ENCODE measurements around the gene PCBP3. TPM values are rescaled to one million over a fixed set of nuclear protein-coding genes. Genes with fewer than 3 reads are reported as not detected.
A peak's percentile ranks its signal among the peaks of the same experiment; 100 is the strongest.
"Not testable (repeated sequence)": the region's sequence is repeated elsewhere in the genome, so short reads cannot be mapped to it uniquely, and the experiment has no call there.

Gene PCBP3
- total RNA-seq, 1 donor = 2.2 TPM

DNA sequence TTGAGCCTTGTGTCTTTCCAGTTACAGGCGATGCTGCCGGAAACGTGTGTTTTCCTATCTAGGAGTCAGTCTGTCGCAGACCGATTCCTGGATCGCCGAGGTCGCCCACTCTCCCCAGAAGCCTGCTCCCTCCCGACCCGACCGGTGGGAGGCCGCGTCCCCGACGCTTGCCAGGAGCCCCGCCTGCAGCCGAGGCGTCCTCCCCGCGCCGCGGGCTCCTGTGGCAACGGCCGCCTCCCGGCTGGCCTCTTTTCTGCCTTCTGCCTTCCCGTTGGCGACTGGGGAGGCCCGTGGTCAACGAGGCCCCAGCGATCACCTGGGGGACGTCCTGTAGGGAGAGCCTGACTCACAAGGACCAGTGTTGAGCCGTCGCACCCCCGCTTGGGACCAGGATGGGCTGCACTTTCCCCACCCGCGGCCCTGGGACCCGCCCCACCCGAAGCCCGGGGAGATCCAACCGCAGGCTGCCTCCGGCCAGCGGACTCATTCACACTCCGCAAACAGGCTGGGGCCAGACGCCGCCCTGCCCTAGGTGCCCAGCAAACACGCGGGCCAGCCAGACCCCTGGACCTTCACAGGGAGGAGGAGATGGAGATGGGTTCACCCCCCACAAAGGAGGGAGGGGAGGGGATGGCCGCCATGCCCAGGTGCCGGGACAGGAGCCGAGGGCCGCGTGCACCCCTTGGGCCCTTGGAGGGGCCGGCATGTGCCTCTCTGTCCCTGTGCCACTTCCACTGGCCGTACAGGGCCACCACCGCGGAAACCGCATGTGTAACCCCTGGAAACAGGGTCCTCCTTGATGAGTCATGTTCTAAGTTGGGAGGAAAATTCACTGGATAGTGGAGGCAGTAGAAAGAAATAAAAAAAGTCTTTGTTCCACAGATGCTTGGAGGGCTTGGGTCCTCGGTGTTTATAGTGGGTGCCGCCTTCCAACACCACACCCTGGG, 330.8 kb downstream of the PCBP3 start:
- no peaks in the 10 kb centered on the region for H3K9me3 ChIP-seq (ENCODE audit: low read depth, low read length)
- peaks cover 38% of the 10 kb centered on the region for H3K27me3 ChIP-seq (ENCODE audit: insufficient read depth, low read length)
- peaks cover 30% of the 10 kb centered on the region for H3K4me1 ChIP-seq (ENCODE audit: insufficient read depth, low read length)
- H3K4me3 ChIP-seq (ENCODE audit: low read length) = peak overlapping the region; percentile 39

DNA sequence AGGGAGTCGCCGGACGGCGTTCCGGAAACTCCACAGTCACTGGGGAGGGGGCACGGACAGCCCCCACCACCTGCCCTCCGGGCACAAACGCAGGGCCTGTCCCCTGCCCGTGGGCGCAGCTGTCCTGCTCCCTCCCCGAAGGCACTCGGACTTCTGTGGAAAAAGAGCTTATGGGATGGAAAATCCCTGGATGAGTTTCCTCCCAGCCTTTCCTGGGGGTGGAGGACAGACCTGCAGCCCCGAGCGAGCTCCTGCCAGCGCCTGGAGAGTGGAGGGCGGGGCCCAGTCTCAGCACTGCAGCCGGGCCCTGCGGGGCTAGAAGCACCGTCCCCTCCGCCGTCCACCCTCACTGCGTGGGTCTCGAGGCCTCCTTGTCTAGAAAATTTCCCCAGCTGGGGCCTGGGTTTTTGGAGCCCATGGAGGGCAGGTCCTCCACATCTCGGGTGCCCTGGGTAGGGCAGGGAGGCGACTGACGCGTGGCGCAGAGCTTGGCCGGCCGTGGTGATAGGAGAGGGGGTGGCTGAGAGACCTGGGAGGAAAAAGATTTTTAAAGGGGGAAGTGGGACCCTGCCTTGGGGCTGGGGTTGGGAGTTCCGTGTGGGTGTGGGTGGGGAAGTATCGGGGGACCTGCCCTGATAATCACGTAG, 331.6 kb downstream of the PCBP3 start:
- Histone ChIP-seq H3K4me3 (ENCODE audit: low read length) (no peak overlapping the region), H3K27me3 (ENCODE audit: insufficient read depth, low read length) (peaks cover 38% of the 10 kb centered on the region), H3K9me3 (ENCODE audit: low read depth, low read length) (no peaks in the 10 kb centered on the region), H3K4me1 (ENCODE audit: insufficient read depth, low read length) (peaks cover 30% of the 10 kb centered on the region)

DNA sequence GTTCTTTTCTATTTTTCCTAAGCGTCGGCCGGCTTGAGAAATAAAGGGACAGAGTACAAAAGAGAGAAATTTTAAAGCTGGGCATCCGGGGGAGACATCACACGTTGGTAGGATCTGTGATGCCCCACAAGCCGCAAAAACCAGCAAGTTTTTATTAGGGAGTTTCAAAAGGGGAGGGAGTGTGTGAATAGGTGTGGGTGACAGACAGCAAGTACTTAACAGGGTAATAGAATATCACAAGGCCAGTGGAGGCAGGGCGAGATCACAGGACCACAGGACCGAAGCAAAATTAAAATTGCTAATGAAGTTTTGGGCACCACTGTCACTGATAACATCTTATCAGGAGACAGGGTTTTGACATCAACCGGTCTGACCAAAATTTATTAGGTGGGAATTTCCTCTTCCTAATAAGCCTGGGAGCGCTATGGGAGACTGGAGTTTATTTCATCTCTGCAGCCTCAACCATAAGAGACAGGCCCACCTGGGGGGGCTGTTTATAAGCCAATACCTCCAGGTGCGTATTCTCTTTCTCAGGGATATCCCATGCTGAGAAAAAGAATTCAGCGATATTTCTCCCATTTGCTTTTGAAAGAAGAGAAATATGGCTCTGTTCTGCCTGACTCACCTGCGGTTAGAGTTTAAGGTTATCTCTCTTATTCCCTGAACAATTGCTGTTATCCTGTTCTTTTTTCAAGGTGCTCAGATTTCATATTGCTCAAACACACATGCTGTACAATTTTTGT, 332.3 kb downstream of the PCBP3 start:
- H3K9me3 ChIP-seq (ENCODE audit: low read depth, low read length); H3K4me3 ChIP-seq (ENCODE audit: low read length): not testable (repeated sequence)
- Histone ChIP-seq H3K27me3 (ENCODE audit: insufficient read depth, low read length) (peaks cover 40% of the 10 kb centered on the region), H3K4me1 (ENCODE audit: insufficient read depth, low read length) (peaks cover 33% of the 10 kb centered on the region)

DNA sequence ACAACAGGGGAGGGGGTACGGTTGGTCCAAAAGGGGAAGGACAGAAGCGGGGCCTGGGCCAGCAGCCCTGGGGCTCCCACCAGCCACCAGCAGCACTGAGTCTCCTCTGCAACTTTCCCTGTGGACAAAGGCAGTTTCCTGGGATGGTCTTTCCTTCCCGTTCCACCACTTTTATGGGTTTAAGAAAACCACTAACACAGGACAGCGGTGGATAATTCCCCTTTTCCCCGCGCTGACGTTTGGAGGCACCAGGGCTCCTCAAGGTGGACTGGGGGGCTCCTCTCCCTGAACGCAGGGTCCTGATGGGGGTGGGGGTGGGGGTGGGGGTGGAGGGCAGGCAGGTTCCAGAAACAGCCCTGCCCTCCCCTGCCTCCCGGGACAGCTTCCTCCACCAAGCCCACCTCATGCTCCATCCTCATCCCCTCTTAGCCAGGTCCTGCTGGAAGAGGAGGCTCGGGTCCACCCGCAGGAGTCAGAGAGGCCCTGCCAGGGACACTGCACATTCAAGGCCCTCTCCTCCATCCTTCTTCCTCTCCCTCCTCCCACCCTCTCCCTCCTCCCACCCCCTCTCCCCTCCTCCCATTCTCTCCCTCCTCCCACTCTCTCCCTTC, 333.3 kb downstream of the PCBP3 start:
- Histone ChIP-seq H3K9me3 (ENCODE audit: low read depth, low read length) (no peaks in the 10 kb centered on the region), H3K27me3 (ENCODE audit: insufficient read depth, low read length) (peaks cover 42% of the 10 kb centered on the region), H3K4me1 (ENCODE audit: insufficient read depth, low read length) (peaks cover 37% of the 10 kb centered on the region), H3K4me3 (ENCODE audit: low read length) (no peak overlapping the region)

DNA sequence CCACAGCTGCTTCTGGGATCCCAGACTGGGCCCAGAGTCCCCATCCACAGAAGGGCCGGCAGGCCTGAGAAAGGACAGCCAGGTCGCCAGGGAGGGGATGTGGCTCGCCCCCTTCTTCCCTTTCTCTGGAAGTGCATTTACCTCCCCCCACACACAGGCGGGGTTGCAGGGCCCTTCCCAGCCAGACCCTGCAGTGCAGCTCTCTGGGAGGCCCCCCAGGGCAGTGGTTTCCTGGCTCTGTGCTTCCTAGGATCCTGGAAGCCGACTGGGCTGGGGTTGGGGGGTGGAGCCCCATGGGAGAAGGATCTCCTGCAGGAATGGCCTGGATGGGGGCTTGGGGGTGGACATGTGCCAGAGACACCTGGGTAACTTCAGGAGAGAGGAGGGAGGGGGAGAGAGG, 333.9 kb downstream of the PCBP3 start:
- peaks cover 40% of the 10 kb centered on the region for H3K27me3 ChIP-seq (ENCODE audit: insufficient read depth, low read length)
- H3K9me3 ChIP-seq (ENCODE audit: low read depth, low read length) = no peaks in the 10 kb centered on the region
- H3K4me1 ChIP-seq (ENCODE audit: insufficient read depth, low read length) = peaks cover 35% of the 10 kb centered on the region
- H3K4me3 ChIP-seq (ENCODE audit: low read length) = no peak overlapping the region

DNA sequence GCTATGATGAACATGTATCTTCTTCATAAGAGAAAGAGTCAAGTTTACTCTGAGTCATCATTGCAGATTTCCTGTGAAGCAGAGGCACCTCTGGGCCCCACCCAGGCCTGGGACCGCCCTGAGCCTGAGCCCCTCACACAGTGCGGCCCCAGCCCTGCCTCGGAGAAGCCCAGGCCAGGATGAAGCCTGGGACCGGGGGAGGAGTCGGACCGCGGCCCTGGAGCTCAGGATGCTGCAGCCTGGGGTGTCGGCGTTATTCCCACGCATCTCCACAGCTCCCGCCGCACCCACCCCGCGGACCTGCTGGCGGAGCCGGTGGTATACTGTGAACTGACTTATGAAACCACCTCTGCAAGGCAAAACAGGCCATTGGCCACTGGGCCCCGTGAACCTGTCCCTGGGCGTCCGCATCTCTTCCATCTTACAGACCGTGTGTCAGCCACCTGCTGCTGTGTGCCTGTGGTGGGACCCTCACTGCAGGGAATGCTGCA, 335.7 kb downstream of the PCBP3 start:
- Histone ChIP-seq H3K4me1 (ENCODE audit: insufficient read depth, low read length) (peaks cover 19% of the 10 kb centered on the region), H3K4me3 (ENCODE audit: low read length) (no peak overlapping the region), H3K9me3 (ENCODE audit: low read depth, low read length) (no peaks in the 10 kb centered on the region), H3K27me3 (ENCODE audit: insufficient read depth, low read length) (peaks cover 29% of the 10 kb centered on the region)

DNA sequence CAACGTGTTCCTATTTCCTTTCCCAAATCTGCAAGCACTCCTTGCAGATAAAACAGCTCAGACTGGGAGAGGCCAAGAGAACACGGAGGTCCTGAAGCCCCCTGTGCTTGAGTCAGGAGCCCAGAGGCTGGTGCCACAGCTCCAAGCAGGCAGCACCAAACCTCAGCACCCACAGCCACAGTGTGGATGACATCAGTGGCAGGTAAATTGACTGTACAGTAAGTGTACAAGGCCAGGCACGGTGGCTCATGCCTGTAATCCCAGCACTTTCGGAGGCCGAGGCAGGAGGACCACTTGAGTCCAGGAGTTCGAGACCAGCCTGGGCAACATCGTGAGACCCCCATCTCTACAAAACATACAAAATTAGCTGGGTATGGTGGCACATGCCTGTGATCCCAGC, 336.1 kb downstream of the PCBP3 start:
- Histone ChIP-seq H3K4me3 (ENCODE audit: low read length) (no peak overlapping the region), H3K27me3 (ENCODE audit: insufficient read depth, low read length) (peaks cover 24% of the 10 kb centered on the region), H3K9me3 (ENCODE audit: low read depth, low read length) (no peaks in the 10 kb centered on the region), H3K4me1 (ENCODE audit: insufficient read depth, low read length) (peaks cover 15% of the 10 kb centered on the region)

DNA sequence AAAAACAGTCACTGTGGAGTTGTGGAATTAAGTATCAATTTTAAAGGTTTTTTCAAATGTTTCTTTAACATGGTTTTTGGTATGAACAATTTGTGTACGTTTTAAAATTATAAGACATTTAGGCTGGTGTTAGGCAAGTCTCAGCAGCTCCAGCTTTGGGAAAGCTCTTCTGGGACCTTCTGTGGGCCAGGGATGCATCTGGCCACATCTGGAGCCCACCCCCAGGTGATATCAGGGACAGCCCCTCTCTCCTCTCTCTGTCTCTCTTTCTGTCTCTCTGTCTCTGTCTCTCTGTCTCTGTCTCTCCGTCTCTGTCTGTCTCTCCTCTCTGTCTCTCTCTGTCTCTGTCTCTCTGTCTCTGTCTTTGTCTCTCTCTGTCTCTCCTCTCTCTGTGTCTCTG, 336.7 kb downstream of the PCBP3 start:
- Histone ChIP-seq H3K4me3 (ENCODE audit: low read length) (no peak overlapping the region), H3K9me3 (ENCODE audit: low read depth, low read length) (no peaks in the 10 kb centered on the region), H3K4me1 (ENCODE audit: insufficient read depth, low read length) (peaks cover 9% of the 10 kb centered on the region), H3K27me3 (ENCODE audit: insufficient read depth, low read length) (peaks cover 18% of the 10 kb centered on the region)

DNA sequence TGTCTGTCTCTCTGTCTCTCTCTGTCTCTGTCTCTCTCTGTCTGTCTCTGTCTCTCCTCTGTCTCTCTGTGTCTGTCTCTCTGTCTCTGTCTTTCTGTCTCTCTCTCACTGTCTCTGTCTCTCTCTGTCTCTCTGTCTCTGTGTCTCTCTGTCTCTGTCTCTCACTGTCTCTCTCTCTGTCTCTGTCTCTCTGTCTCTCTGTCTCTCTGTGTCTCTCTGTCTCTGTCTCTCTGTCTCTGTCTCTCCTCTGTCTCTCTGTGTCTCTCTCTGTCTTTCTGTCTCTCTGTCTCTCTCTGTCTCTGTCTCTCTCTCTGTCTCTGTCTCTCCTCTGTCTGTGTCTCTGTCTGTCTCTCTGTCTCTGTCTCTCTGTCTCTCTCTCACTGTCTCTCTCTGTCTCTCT, 337.2 kb downstream of the PCBP3 start:
- no peaks in the 10 kb centered on the region for H3K9me3 ChIP-seq (ENCODE audit: low read depth, low read length)
- H3K4me3 ChIP-seq (ENCODE audit: low read length) = no peak overlapping the region
- H3K4me1 ChIP-seq (ENCODE audit: insufficient read depth, low read length) = peaks cover 8% of the 10 kb centered on the region
- H3K27me3 ChIP-seq (ENCODE audit: insufficient read depth, low read length) = peaks cover 17% of the 10 kb centered on the region

DNA sequence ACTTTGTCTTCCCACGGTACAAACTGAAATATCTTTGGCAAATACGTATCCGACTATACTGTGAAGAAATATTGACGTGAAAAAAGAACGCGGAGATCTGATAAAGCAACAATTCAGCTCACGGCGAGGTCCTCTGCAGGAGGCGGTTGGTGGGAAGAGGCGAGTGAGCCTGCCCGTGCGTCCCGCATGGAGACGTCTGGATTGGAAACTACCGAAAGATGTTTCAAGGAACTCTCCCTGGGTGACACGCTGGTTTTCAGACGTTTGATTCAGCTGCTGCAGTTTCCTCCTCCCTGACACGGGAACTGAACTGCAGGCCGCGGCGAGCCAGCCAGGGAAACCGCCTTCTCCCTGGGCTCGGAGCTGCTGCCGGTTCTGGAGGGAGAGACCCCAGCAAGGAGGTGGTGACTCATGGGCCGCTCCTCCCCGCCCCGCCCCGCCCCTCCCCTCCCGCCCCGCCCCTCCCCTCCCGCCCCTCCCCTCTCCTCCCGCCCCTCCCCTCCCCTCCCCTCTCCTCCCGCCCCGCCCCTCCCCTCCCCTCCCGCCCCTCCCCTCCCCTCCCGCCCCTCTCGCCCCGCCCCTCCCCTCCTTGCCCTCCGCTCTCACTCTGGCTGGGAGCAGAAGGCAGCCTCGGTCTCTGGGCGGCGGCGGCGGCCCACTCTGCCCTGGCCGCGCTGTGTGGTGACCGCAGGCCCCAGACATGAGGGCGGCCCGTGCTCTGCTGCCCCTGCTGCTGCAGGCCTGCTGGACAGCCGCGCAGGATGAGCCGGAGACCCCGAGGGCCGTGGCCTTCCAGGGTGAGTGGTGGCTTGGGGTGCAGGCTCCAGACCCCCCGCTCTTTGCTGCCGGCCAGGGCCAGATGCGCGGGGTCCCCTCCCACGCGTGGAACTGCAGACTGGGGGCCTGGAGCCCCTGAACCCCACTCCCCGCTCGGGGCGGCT, 337.9 kb downstream of the PCBP3 start, which contains the start of gene COL6A1:
TSS of gene COL6A1 (plus strand) at position 620 of the 941 bp plus-strand sequence. CDS start at position 701, 81 bp downstream.
- Histone ChIP-seq H3K27me3 (ENCODE audit: insufficient read depth, low read length) (peaks cover 15% of the 10 kb centered on the region), H3K4me3 (ENCODE audit: low read length) (peak within 1 kb of the TSS; percentile 18), H3K9me3 (ENCODE audit: low read depth, low read length) (no peaks in the 10 kb centered on the region), H3K4me1 (ENCODE audit: insufficient read depth, low read length) (peaks cover 8% of the 10 kb centered on the region)

DNA sequence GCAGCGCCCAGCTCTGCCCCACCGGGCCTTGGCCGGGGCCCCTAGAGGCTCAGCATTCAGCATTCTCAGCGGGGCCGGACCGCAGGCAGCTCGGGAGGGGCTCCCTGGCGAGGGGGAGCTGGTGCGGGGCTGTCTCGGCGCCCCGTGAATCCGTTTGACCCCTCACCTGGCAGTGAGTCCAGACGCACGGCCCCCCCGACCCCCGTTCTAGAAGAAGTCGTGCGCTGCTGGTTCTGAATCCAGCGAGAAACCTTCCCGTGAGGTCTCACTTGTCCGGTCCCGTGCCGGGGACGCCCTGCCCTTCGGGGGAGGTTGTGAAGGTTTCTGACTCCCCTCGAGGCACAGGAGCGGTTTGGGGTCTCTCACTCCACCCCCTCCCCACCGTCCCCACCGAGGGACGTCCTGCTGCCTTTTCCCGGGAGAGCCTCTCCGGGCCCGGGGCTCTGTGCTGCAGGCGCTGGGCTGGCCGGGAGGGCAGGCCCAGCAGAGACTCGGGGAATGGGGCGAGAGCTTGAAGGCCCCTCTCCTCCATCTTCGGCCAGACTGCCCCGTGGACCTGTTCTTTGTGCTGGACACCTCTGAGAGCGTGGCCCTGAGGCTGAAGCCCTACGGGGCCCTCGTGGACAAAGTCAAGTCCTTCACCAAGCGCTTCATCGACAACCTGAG, 338.7 kb downstream of the PCBP3 start:
- Histone ChIP-seq H3K4me3 (ENCODE audit: low read length) (peak overlapping the region; percentile 18), H3K4me1 (ENCODE audit: insufficient read depth, low read length) (peaks cover 8% of the 10 kb centered on the region), H3K27me3 (ENCODE audit: insufficient read depth, low read length) (peaks cover 13% of the 10 kb centered on the region)

DNA sequence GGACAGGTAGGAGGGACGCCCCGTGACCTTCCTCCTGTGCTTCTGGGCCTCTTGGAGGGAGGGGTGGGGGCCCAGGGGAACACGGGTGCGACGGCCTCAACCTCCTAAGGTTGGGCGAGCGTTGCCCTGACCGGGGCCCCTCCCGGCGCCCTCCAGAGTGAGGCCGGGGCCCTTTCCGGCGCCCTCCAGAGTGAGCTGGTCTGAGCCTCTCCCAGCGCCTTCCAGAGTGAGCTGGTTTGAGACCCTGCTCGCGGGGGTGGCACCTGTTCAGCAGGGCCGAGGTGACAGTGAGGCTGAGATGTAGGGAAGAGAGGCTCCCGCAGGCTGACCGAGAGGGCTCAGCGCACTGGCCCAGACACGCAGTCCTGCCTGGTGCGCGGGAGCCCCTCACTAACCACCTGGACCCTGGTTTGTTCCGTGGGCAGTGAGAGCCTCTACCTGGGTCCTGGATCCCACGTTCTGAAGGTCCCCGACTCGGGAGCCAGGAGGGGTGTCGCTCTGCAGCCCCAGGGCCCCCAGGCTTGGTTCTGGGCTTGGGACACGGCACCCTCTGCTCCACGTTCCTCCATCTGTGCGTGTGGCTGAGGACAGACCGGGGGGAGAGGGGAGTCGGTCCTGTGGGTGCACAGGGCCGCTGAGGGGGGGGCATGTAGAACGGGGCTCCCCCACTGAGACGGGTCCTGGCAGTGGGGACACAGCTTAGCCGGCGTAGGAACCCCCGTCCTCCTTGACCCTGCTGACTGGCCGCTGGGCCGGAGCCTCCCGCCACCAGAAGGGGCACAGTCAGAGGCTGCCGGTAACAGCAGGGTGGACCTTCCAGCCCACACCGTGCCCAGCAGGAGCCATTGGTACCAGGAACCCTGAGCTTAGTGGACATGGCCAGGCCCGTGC, 339.5 kb downstream of the PCBP3 start:
- Histone ChIP-seq H3K27me3 (ENCODE audit: insufficient read depth, low read length) (peaks cover 13% of the 10 kb centered on the region), H3K9me3 (ENCODE audit: low read depth, low read length) (no peaks in the 10 kb centered on the region), H3K4me1 (ENCODE audit: insufficient read depth, low read length) (peaks cover 8% of the 10 kb centered on the region), H3K4me3 (ENCODE audit: low read length) (no peak overlapping the region)

More for the DNA sequence above, 338.7 kb downstream of the PCBP3 start:
- H3K9me3 ChIP-seq (ENCODE audit: low read depth, low read length) = no peaks in the 10 kb centered on the region

DNA sequence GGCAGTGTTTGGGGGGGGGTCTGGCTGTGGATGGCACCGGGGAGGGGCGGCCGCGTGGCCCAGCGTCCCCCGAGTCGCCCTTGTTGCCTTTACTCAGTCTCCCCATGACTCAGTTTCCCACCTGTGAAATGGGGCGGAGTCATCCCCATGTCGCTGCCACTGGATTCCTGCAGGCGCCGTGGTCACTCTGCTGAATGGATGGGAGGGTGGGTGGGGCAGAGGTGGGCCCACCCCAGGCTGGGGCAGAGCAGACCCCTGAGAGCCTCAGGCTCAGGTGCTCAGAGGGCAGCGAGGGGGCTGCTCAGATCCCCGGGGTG, 340.1 kb downstream of the PCBP3 start:
- Histone ChIP-seq H3K9me3 (ENCODE audit: low read depth, low read length) (no peaks in the 10 kb centered on the region), H3K4me1 (ENCODE audit: insufficient read depth, low read length) (peaks cover 8% of the 10 kb centered on the region), H3K4me3 (ENCODE audit: low read length) (no peak overlapping the region), H3K27me3 (ENCODE audit: insufficient read depth, low read length) (peaks cover 13% of the 10 kb centered on the region)

All from mononuclear cell (primary cell).